Neural progenitor cell (in vitro differentiated cells): ENCODE data around the gene PRDM12. TPM values are rescaled to one million over a fixed set of nuclear protein-coding genes. Genes with fewer than 3 reads are reported as not detected.

Experiments
- DNase-seq: peaks from one replicate; pipeline ENCODE4 v3.0.0-alpha.2; 2016; ENCODE audit warnings: low spot score
- H2AFZ ChIP-seq: fragments of 200-600 bp; sonication (generic); replicated peaks from 2 replicates; pipeline ENCODE4 v1.6.1; 2016; ENCODE audit warnings: antibody characterized with exemption
- H3F3A ChIP-seq: fragments of 200-600 bp; sonication (generic); 2 replicates; pipeline ENCODE4 v1.6.1; 2016; ENCODE audit warnings: antibody characterized with exemption, low read depth
- H3K27ac ChIP-seq: fragments of 200-600 bp; sonication (generic); 2 replicates; pipeline ENCODE4 v1.5.1; 2016; ENCODE audit warnings: mild to moderate bottlenecking
- H3K27me3 ChIP-seq: fragments of 200-600 bp; sonication (generic); 2 replicates; pipeline ENCODE4 v1.6.1; 2016; ENCODE audit warnings: mild to moderate bottlenecking, moderate library complexity
- H3K36me3 ChIP-seq: fragments of 200-600 bp; sonication (generic); 2 replicates; pipeline ENCODE4 v1.5.1; 2016
- H3K4me1 ChIP-seq: fragments of 200-600 bp; sonication (generic); 2 replicates; pipeline ENCODE4 v1.6.1; 2016; ENCODE audit warnings: mixed run types
- H3K4me2 ChIP-seq: fragments of 200-600 bp; sonication (generic); 2 replicates; pipeline ENCODE4 v1.6.1; 2016
- H3K4me3 ChIP-seq: fragments of 200-600 bp; sonication (generic); 2 replicates; pipeline ENCODE4 v1.5.1; 2016
- H3K79me2 ChIP-seq: fragments of 200-600 bp; sonication (generic); 2 replicates; pipeline ENCODE4 v1.6.1; 2016; ENCODE audit warnings: low read depth
- H3K9ac ChIP-seq: fragments of 200-600 bp; sonication (generic); 2 replicates; pipeline ENCODE4 v1.6.1; 2016
- H3K9me3 ChIP-seq: fragments of 200-600 bp; sonication (generic); 2 replicates; pipeline ENCODE4 v1.5.1; 2016; ENCODE audit warnings: low read depth
- H4K20me1 ChIP-seq: fragments of 200-600 bp; sonication (generic); 2 replicates; pipeline ENCODE4 v1.6.1; 2016; ENCODE audit warnings: low read depth
- H3K27ac Mint-ChIP-seq: 3 replicates; pipeline ENCODE4 v1.8.0; 2021; ENCODE audit warnings: mixed read lengths
- H3K27me3 Mint-ChIP-seq: 2 replicates; pipeline ENCODE4 v1.8.0; 2022; ENCODE audit warnings: low read depth, mild to moderate bottlenecking, inconsistent platforms, moderate library complexity, mixed read lengths; ENCODE audit not compliant: insufficient read depth
- H3K36me3 Mint-ChIP-seq: 3 replicates; pipeline ENCODE4 v1.8.0; 2021; ENCODE audit warnings: mixed read lengths
- H3K4me1 Mint-ChIP-seq: 3 replicates; pipeline ENCODE4 v1.8.0; 2021; ENCODE audit warnings: mixed read lengths
- H3K4me3 Mint-ChIP-seq: 3 replicates; pipeline ENCODE4 v1.8.0; 2021; ENCODE audit warnings: mild to moderate bottlenecking, moderate library complexity, mixed read lengths
- H3K9me3 Mint-ChIP-seq: 3 replicates; pipeline ENCODE4 v1.8.0; 2020; ENCODE audit warnings: mixed read lengths
- EZH2 ChIP-seq: fragments of 200-600 bp; sonication (generic); IDR thresholded peaks from 2 replicates; pipeline ENCODE4 v1.6.1; 2017; ENCODE audit warnings: antibody characterized with exemption, mild to moderate bottlenecking, moderate library complexity
- EZH2phosphoT487 ChIP-seq: fragments of 200-600 bp; sonication (generic); IDR thresholded peaks from 2 replicates; pipeline ENCODE4 v1.6.1; 2017; ENCODE audit warnings: antibody characterized with exemption
- total RNA-seq: library from RNA; depleted of rRNA; stranded (reverse); fragments of >200 nt; gene quantifications from 2 replicates; pipeline ENCODE4 v1.2.3, GENCODE V29; 2015; ENCODE audit warnings: low replicate concordance
- TF ChIP-seq, protein P1 (sequence below): fragments of 200-600 bp; sonication (generic); IDR thresholded peaks from 2 replicates; pipeline ENCODE4 v1.5.1; 2017; ENCODE audit warnings: antibody characterized with exemption, mild to moderate bottlenecking

Gene PRDM12
- total RNA-seq, 1 donor from 2014 or later: not detected

GRCh38 chr9:130632841-130633240, 31.6 kb upstream of the PRDM12 start:
- Mint-ChIP-seq H3K27me3 (peaks cover 2% of the 10 kb centered on the region), H3K9me3 (no peaks in the 10 kb centered on the region), H3K4me3 (no peak overlapping the region), H3K36me3 (peaks cover 22% of the 10 kb centered on the region), H3K4me1 (peaks cover 12% of the 10 kb centered on the region), H3K27ac (no peak overlapping the region)
- H3K36me3 ChIP-seq: no peaks in the 10 kb centered on the region
- no peaks in the 10 kb centered on the region for H3K27me3 ChIP-seq
- no peak for DNase-seq
- H3K9ac ChIP-seq: no peak overlapping the region
- H3K4me3 ChIP-seq: no peak overlapping the region
- peaks cover 24% of the 10 kb centered on the region for H4K20me1 ChIP-seq
- no peaks in the 10 kb centered on the region for H3K9me3 ChIP-seq
- H2AFZ ChIP-seq: no peak overlapping the region
- H3F3A ChIP-seq: peaks cover 16% of the 10 kb centered on the region
- no peak overlapping the region for H3K27ac ChIP-seq
- no peaks in the 10 kb centered on the region for H3K79me2 ChIP-seq
- H3K4me1 ChIP-seq: peaks cover 11% of the 10 kb centered on the region
- TF ChIP-seq EZH2 (no peak), EZH2phosphoT487 (no peak)
- TF ChIP-seq, protein P1, sequence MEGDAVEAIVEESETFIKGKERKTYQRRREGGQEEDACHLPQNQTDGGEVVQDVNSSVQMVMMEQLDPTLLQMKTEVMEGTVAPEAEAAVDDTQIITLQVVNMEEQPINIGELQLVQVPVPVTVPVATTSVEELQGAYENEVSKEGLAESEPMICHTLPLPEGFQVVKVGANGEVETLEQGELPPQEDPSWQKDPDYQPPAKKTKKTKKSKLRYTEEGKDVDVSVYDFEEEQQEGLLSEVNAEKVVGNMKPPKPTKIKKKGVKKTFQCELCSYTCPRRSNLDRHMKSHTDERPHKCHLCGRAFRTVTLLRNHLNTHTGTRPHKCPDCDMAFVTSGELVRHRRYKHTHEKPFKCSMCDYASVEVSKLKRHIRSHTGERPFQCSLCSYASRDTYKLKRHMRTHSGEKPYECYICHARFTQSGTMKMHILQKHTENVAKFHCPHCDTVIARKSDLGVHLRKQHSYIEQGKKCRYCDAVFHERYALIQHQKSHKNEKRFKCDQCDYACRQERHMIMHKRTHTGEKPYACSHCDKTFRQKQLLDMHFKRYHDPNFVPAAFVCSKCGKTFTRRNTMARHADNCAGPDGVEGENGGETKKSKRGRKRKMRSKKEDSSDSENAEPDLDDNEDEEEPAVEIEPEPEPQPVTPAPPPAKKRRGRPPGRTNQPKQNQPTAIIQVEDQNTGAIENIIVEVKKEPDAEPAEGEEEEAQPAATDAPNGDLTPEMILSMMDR: no peak
- no peak overlapping the region for H3K4me2 ChIP-seq

- Histone ChIP-seq H4K20me1 (peaks cover 25% of the 10 kb centered on the region), H3K4me3 (no peak overlapping the region), H3K4me1 (peaks cover 17% of the 10 kb centered on the region), H3K9ac (no peak overlapping the region), H3K36me3 (no peaks in the 10 kb centered on the region), H3K9me3 (no peaks in the 10 kb centered on the region), H3K27ac (no peak overlapping the region), H3K79me2 (no peaks in the 10 kb centered on the region), H3K4me2 (no peak overlapping the region), H3F3A (peaks cover 18% of the 10 kb centered on the region), H2AFZ (no peak overlapping the region), H3K27me3 (no peaks in the 10 kb centered on the region)
- Mint-ChIP-seq H3K4me1 (peaks cover 10% of the 10 kb centered on the region), H3K36me3 (peaks cover 23% of the 10 kb centered on the region), H3K9me3 (no peaks in the 10 kb centered on the region), H3K4me3 (no peak overlapping the region), H3K27ac (no peak overlapping the region), H3K27me3 (peaks cover 2% of the 10 kb centered on the region)
- DNase-seq: no peak
- TF ChIP-seq EZH2 (no peak), EZH2phosphoT487 (no peak)
- TF ChIP-seq, protein P1: no peak
These were observed 30.8 kb upstream of the PRDM12 start for GRCh38 chr9:130633336-130634190.

DNA sequence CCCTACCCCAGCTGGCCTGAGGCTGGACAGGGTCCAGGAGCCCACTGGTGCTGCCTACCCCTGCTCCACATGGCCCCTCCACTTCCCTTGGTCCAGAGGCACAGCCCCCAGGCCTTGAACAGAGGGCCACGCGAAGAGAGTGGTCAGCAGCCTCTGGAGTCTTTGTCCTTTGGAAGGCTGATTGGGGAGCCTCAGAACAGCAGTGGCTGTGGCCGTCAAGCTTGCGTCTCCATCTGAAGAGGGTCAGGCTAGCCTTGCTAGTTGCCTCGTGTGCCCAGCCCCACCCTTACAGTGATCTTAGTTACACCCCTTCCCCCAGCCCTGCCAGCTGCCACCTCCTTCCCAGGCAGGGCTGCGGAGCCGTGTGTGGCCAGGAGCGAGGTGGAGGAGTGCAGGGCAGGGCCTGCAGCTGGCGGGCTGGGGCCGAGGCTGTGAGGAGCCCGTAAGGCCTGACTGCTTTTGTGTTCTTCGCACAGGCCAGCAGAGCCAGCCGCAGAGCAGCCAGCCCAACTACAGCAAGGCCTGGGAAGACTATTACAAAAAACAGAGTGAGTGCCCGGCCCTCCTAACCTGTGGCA, 30.1 kb upstream of the PRDM12 start:
- Mint-ChIP-seq H3K36me3 (peaks cover 23% of the 10 kb centered on the region), H3K4me1 (peaks cover 14% of the 10 kb centered on the region), H3K9me3 (no peaks in the 10 kb centered on the region), H3K4me3 (no peak overlapping the region), H3K27me3 (peaks cover 2% of the 10 kb centered on the region), H3K27ac (no peak overlapping the region)
- Histone ChIP-seq H4K20me1 (peaks cover 25% of the 10 kb centered on the region), H3K27me3 (no peaks in the 10 kb centered on the region), H3K4me1 (peaks cover 17% of the 10 kb centered on the region), H3K79me2 (no peaks in the 10 kb centered on the region), H3K9ac (no peak overlapping the region), H3K4me2 (no peak overlapping the region), H3K27ac (no peak overlapping the region), H3K36me3 (no peaks in the 10 kb centered on the region), H3F3A (peaks cover 21% of the 10 kb centered on the region), H2AFZ (no peak overlapping the region), H3K9me3 (no peaks in the 10 kb centered on the region), H3K4me3 (no peak overlapping the region)
- TF ChIP-seq EZH2phosphoT487 (no peak), EZH2 (no peak)
- TF ChIP-seq, protein P1: no peak
- no peak for DNase-seq
